Keratinocyte (primary cell): ENCODE measurements around the gene DACT3.

Source experiments
- EZH2 ChIP-seq: IDR thresholded peaks from one replicate; pipeline ENCODE4 v1.6.1; 2012; ENCODE audit warnings: inconsistent platforms, mild to moderate bottlenecking, low read length, moderate library complexity
- TF ChIP-seq, protein P1 (sequence below), 3 experiments: IDR thresholded peaks in 1 of 3; conservative IDR thresholded peaks in 1 of 3; optimal IDR thresholded peaks in 1 of 3; 2 replicates in 2 of 3; 3 replicates in 1 of 3; pipeline versions ENCODE3 to v1.5.1; 2011; ENCODE audit warnings: low read length in 3 of 3, mild to moderate bottlenecking in 3 of 3, moderate library complexity in 2 of 3, control low read depth in 1 of 3, inconsistent platforms in 1 of 3; ENCODE audit not compliant: insufficient read depth in 2 of 3; ENCODE audit errors: extremely low read depth in 1 of 3

DNA sequence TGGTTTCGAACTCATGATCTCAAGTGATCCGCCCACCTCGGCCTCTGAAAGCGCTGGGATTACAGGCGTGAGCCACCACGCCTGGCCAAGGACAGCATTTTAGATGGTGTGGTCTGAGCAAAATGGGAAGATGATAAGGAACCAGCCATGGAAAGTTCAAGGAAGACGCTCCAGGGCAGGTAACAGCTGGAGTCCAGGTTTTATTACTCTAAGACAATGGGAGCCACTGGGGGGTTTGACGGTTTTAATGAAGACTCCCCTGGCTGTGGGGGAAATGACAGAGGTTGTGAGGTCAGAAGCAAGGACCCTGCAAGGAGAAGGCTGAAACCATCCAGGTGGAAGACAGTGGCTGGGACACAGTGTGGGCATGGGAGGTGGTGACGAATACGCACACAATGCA lies 35.1 kb upstream of the DACT3 start:
- TF ChIP-seq EZH2 = no peak
- TF ChIP-seq, protein P1, sequence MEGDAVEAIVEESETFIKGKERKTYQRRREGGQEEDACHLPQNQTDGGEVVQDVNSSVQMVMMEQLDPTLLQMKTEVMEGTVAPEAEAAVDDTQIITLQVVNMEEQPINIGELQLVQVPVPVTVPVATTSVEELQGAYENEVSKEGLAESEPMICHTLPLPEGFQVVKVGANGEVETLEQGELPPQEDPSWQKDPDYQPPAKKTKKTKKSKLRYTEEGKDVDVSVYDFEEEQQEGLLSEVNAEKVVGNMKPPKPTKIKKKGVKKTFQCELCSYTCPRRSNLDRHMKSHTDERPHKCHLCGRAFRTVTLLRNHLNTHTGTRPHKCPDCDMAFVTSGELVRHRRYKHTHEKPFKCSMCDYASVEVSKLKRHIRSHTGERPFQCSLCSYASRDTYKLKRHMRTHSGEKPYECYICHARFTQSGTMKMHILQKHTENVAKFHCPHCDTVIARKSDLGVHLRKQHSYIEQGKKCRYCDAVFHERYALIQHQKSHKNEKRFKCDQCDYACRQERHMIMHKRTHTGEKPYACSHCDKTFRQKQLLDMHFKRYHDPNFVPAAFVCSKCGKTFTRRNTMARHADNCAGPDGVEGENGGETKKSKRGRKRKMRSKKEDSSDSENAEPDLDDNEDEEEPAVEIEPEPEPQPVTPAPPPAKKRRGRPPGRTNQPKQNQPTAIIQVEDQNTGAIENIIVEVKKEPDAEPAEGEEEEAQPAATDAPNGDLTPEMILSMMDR (optimal IDR thresholded peaks at IDR 0.05 in 1 of 3, IDR thresholded peaks at IDR 0.05 in 1 of 3, conservative IDR thresholded peaks at IDR 0.05 in 1 of 3; ENCODE audit: extremely low read depth in 1 of 3, insufficient read depth in 2 of 3, low read length in 3 of 3) = no peak
